Activated CD4-positive, alpha-beta memory T cell treated with anti-CD3 and anti-CD28 coated beads for 36 hours (primary cell): ENCODE data around the gene WDSUB1. TPM values are rescaled to one million over a fixed set of nuclear protein-coding genes. Genes with fewer than 3 reads are reported as not detected.

Experiments used
- CTCF ChIA-PET: fragments of 350-600 bp; sonication (Branson Sonifier 250); formaldehyde crosslinking; loops from one replicate; lab custom pipeline; 2021; ENCODE audit warnings: antibody characterized with exemption, inconsistent platforms; lab: Charles Lee
- POLR2A ChIA-PET: fragments of 350-600 bp; sonication (Branson Sonifier 250); formaldehyde crosslinking; loops from one replicate; lab custom pipeline; 2021; ENCODE audit warnings: antibody characterized with exemption; lab: Charles Lee
- DNase-seq: peaks from one replicate; pipeline ENCODE4 v3.0.0-alpha.2; 2020
- H3K27ac Mint-ChIP-seq: one replicate; pipeline ENCODE4 v1.8.0; 2021; ENCODE audit warnings: mixed read lengths
- H3K27me3 Mint-ChIP-seq: one replicate; pipeline ENCODE4 v1.8.0; 2021; ENCODE audit warnings: mixed read lengths
- H3K36me3 Mint-ChIP-seq: one replicate; pipeline ENCODE4 v1.8.0; 2021; ENCODE audit warnings: mixed read lengths
- H3K4me1 Mint-ChIP-seq: one replicate; pipeline ENCODE4 v1.8.0; 2021; ENCODE audit warnings: low read depth, mixed read lengths
- H3K4me3 Mint-ChIP-seq: one replicate; pipeline ENCODE4 v1.8.0; 2021; ENCODE audit warnings: mild to moderate bottlenecking, mixed read lengths
- H3K9me3 Mint-ChIP-seq: one replicate; pipeline ENCODE4 v1.8.0; 2021; ENCODE audit warnings: mixed read lengths
- intact Hi-C: fragments of 100-400 bp; cut with micrococcal nuclease; formaldehyde crosslinking; loops from one replicate; pipeline ENCODE4 v1.15.1; 2023
- microRNA-seq: library from miRNA; unstranded; fragments of <30 nt; microRNA quantifications from one replicate; pipeline ENCODE4 v1.2.0, GENCODE V29; 2022; ENCODE audit warnings: borderline number of aligned reads, borderline microRNAs expressed, borderline replicate concordance
- total RNA-seq, 2 experiments: library from RNA; stranded (reverse); gene quantifications; one replicate each; pipeline ENCODE4 v1.2.3, GENCODE V29; 2021

The WDSUB1 gene
- total RNA-seq, 2 experiments from 2014 or later: 5.9 to 6.0 TPM

DNA sequence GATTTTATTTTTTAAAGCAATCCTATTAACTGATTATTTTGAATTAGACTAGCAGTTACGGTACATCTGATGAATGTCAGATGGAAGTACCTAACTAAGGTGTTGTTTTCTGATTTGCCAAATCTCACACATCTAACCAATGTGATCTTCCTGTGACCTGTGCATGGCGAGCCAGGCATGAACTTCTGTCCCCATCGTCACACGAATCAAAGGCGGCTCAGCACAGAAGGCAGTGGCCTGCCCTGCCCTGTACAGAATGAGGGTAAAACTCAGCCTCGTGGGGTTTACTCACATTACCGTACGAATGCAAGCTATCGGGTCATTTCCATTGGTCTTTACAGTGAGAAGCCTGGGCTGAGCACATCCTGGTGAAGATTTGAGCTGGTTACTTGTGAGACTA is 87.3 kb downstream of the WDSUB1 start:
- Mint-ChIP-seq H3K27ac (no peak overlapping the region), H3K27me3 (no peaks in the 10 kb centered on the region), H3K36me3 (no peaks in the 10 kb centered on the region), H3K4me1 (peaks cover 11% of the 10 kb centered on the region), H3K9me3 (no peaks in the 10 kb centered on the region), H3K4me3 (no peak overlapping the region)
- POLR2A ChIA-PET: no interaction called here
- intact Hi-C loops: no loop called here
- no peak for DNase-seq
- CTCF ChIA-PET: no interaction called here

DNA sequence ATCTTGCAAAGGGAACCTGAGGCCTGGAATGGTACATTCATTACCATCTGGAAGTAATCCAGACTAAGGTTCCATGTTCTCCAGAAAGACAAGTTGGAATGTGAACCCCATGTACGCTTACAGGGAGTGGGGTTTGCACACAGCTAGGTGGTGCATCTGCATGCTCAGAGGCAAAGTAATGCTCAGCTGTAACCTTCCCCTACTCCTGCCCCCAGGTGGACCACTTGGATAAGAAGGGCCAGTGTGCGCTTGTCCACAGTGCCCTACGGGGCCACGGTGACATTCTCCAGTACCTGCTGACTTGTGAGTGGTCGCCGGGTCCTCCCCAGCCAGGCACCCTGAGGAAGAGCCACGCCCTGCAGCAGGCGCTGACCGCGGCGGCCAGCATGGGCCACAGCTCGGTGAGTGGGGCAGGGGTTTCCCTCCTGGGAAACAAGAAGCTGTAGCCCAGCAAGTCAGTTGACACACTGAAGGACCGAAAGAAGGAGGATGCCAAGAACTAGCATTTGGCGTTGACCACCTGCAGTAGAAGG is 90.0 kb downstream of the WDSUB1 start:
- H3K4me1 Mint-ChIP-seq: peaks cover 5% of the 10 kb centered on the region
- DNase-seq: no peak
- no peaks in the 10 kb centered on the region for H3K9me3 Mint-ChIP-seq
- ChIA-PET POLR2A (no interaction called here), CTCF (no interaction called here)
- H3K36me3 Mint-ChIP-seq: no peaks in the 10 kb centered on the region
- no peak overlapping the region for H3K4me3 Mint-ChIP-seq
- no peak overlapping the region for H3K27ac Mint-ChIP-seq
- no peaks in the 10 kb centered on the region for H3K27me3 Mint-ChIP-seq
- intact Hi-C loops: no loop called here

DNA sequence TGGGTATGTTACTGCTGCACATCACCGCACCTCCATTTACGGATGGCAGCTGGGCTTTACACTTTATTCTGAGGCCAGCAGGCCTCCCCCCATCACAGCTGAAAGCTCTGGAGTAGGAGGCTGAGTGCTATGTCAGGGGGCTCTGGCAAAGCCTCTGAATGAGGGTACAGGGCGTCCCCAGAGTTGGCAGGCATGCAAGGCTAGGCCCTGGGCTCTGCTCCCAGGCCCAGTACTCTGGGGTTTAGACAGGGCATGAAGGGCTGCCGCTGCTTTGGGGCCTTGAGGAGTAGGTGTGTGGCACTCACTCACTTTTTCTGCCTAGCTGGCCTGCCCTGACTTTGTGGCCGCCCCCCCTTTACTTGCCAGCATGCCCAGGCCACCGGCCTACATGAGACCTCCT is 90.8 kb downstream of the WDSUB1 start:
- H3K27me3 Mint-ChIP-seq: no peaks in the 10 kb centered on the region
- H3K4me3 Mint-ChIP-seq: no peak overlapping the region
- H3K27ac Mint-ChIP-seq: no peak overlapping the region
- no peaks in the 10 kb centered on the region for H3K4me1 Mint-ChIP-seq
- no peaks in the 10 kb centered on the region for H3K36me3 Mint-ChIP-seq
- CTCF ChIA-PET: interaction anchor here (0.6 to 0.9 kb wide), 2 partner anchors 77 to 598 kb away, joined by 3 read pairs; no protein-coding TSS in a partner anchor
- POLR2A ChIA-PET: no interaction called here
- DNase-seq: no peak
- no peaks in the 10 kb centered on the region for H3K9me3 Mint-ChIP-seq
- intact Hi-C loops: no loop called here

DNA sequence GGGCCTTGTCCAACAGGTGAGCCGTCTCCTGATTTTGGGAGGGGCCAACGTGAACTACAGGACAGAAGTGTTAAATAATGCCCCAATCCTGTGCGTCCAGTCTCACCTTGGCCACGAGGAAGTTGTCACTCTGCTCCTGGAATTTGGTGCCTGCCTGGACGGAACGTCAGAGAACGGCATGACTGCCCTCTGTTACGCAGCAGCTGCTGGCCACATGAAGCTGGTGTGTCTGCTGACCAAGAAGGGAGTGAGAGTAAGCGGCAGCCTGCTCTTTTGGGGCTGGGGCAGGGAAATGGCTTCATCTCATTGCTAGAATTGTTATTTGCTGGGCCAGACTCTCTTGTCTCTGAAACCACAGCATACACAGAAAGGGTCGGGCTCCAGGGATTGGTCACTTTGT is 92.3 kb downstream of the WDSUB1 start:
- Mint-ChIP-seq H3K36me3 (no peaks in the 10 kb centered on the region), H3K4me1 (no peaks in the 10 kb centered on the region), H3K9me3 (no peaks in the 10 kb centered on the region), H3K27ac (no peak overlapping the region), H3K27me3 (no peaks in the 10 kb centered on the region), H3K4me3 (no peak overlapping the region)
- ChIA-PET POLR2A (no interaction called here), CTCF (no interaction called here)
- no peak for DNase-seq
- intact Hi-C loops: no loop called here

DNA sequence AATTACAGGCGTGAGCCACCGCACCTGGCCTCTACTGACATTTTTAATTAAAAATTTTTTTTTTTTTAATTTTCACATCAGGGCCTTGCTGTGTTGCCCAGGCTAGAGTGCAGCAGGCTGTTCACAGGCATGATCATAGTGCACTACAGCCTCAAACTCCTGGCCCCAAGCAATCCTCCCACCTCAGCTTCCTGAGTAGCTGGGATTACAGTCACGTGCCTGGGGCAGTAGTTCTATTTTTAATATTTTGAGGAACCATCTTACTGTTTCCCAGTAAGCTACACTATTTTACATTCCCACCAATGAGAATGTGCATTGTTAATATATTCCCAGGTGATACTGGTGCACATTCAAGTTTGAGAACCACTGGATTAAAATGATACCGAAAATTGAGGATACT is 92.7 kb downstream of the WDSUB1 start:
- POLR2A ChIA-PET: no interaction called here
- intact Hi-C loops: no loop called here

DNA sequence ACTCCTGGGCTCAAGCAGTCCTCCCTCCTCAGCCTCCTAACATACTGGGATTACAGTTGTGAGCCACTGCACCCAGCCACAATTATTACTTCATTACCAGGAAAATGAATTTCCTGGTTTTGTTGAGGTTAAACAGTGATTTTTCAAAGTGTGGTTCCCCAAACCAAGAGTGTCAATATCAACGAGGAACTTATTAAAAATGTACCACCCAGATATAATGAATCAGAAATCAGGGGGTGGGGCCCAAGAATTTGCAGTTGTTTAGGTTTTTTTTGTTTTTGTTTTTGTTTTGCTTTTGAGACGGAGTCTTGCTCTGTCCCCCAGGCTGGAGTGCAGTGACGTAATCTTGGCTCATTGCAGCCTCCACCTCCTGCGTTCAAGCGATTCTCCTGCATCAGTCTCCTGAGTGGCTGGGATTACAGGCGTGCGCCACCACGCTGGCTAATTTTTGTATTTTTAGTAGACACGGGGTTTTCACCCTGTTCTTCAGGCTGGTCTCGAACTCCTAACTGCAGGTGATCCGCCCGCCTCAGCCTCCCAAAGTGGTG is 94.1 kb downstream of the WDSUB1 start:
- CTCF ChIA-PET: no interaction called here
- POLR2A ChIA-PET: no interaction called here
- intact Hi-C loops: no loop called here

More for the DNA sequence above, 92.7 kb downstream of the WDSUB1 start:
- H3K36me3 Mint-ChIP-seq: no peaks in the 10 kb centered on the region
- H3K9me3 Mint-ChIP-seq: no peaks in the 10 kb centered on the region
- no peaks in the 10 kb centered on the region for H3K4me1 Mint-ChIP-seq
- H3K27me3 Mint-ChIP-seq: no peaks in the 10 kb centered on the region
- CTCF ChIA-PET: no interaction called here
- H3K4me3 Mint-ChIP-seq: no peak overlapping the region
- no peak for DNase-seq
- no peak overlapping the region for H3K27ac Mint-ChIP-seq

DNA sequence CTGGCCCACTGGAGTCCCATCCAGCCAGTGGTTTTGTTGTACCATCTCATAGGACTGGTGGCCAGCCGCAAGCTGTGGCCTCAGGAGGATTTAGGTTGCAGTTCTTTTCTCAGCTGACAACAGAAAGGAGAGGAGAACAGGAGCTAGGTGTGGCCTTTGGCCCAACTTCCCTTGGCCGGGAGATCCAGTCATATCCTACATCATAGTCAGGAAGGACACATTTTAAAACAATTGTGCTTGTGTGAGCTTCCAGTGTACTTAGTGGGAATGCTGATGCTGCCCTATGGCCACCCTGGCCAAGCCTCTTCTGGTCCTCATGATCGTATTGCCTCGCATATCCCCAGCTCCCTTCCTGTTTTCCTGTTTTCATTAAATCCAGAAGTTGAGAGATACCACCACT is 98.1 kb downstream of the WDSUB1 start:
- Mint-ChIP-seq H3K4me1 (no peaks in the 10 kb centered on the region), H3K9me3 (no peaks in the 10 kb centered on the region), H3K36me3 (no peaks in the 10 kb centered on the region), H3K27ac (no peak overlapping the region), H3K27me3 (no peaks in the 10 kb centered on the region), H3K4me3 (no peak overlapping the region)
- CTCF ChIA-PET: no interaction called here
- no peak for DNase-seq
- POLR2A ChIA-PET: no interaction called here
- intact Hi-C loops: no loop called here

More for the DNA sequence above, 94.1 kb downstream of the WDSUB1 start:
- H3K4me1 Mint-ChIP-seq: no peaks in the 10 kb centered on the region
- no peaks in the 10 kb centered on the region for H3K36me3 Mint-ChIP-seq
- no peak overlapping the region for H3K27ac Mint-ChIP-seq
- H3K27me3 Mint-ChIP-seq: no peaks in the 10 kb centered on the region
- no peak overlapping the region for H3K4me3 Mint-ChIP-seq
- DNase-seq: no peak
- H3K9me3 Mint-ChIP-seq: no peaks in the 10 kb centered on the region

DNA sequence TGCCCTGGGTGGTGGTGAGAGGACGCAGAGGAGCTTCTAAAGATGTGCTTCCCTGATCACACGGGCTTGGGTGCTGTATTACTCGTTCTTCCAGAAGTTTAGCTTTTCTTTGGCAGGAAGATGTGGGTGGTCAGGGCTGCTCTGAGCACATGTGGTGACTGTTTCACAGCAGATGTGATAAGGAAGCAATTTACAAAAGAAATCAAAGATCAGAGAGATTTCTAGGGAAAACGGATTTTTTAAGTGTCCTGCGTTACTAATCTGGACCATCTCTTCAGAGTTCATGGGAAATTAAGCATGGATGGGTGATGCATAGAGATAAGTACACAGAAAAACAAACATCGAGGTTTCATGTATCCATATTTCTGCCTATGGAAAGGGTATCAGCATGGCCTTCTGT is 99.4 kb downstream of the WDSUB1 start:
- no peak for DNase-seq
- Mint-ChIP-seq H3K27me3 (no peaks in the 10 kb centered on the region), H3K27ac (no peak overlapping the region), H3K36me3 (no peaks in the 10 kb centered on the region), H3K4me3 (no peak overlapping the region), H3K9me3 (no peaks in the 10 kb centered on the region), H3K4me1 (no peaks in the 10 kb centered on the region)
- CTCF ChIA-PET: no interaction called here
- intact Hi-C loops: no loop called here
- POLR2A ChIA-PET: no interaction called here

DNA sequence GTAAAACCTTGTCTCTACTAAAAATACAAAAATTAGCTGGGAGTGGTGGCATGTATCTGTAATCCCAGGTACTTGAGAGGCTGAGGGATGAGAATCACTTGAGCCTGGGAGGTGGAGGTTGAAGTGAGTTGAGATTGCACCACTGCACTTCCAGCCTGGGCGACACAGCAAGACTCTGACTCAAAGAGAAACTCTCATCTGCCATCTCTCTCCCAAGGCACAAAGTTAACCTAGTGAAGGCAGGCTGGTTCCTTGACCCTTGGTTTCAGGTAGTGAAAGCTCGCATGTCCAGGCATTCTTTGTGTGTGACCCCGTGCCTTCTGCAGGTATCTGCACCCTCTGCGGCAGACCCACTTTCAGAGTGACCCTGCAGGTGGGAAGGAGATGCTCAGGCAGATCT is 100.0 kb downstream of the WDSUB1 start:
- ChIA-PET POLR2A (no interaction called here), CTCF (no interaction called here)
- Mint-ChIP-seq H3K4me3 (no peak overlapping the region), H3K4me1 (no peaks in the 10 kb centered on the region), H3K36me3 (no peaks in the 10 kb centered on the region), H3K9me3 (no peaks in the 10 kb centered on the region), H3K27me3 (no peaks in the 10 kb centered on the region), H3K27ac (no peak overlapping the region)
- DNase-seq: no peak
- intact Hi-C loops: no loop called here

Small RNA genes lying within 50 kb of the gene (microRNA-seq; reads per million reads assigned to microRNA genes)
- not detected for gene MIR6888
